ENCODE results near the gene PFN2.
A peak's percentile ranks its signal among the peaks of the same experiment; 100 is the strongest.
"Not testable (repeated sequence)": the region's sequence is repeated elsewhere in the genome, so short reads cannot be mapped to it uniquely, and the experiment has no call there.

PFN2 gene, protein sequence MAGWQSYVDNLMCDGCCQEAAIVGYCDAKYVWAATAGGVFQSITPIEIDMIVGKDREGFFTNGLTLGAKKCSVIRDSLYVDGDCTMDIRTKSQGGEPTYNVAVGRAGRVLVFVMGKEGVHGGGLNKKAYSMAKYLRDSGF

GRCh38 chr3:149970716-149971402, at the start of gene PFN2:
Gene PFN2, minus strand, starts transcription at chr3:149970895. Its CDS starts 39 bp downstream, at chr3:149970856.
- peak; percentile 46 for DNase-seq

DNA sequence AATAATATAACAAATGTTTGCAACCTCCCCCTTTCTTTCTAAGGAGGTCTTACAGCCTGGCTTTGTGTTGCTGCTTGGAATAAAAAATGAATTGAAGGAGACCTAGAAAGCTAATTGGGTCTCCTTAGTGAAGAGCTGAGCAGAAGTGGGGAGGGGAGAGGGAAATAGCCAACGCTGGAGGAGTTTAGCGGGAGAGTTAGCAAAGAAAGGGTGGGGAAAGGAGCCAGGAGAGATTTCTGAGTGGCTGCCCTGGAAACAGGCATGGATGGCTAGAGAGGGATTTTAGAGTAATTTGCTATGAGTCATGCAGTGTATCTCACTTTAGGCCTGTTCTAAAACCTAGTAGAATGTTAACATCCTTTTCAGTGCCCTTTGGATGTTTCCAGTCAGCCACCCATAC, 45.2 kb upstream of the PFN2 start:
- no peak for DNase-seq

- no peak for DNase-seq
Measured at GRCh38 chr3:150014782-150015181, 44.1 kb upstream of the PFN2 start.

DNA sequence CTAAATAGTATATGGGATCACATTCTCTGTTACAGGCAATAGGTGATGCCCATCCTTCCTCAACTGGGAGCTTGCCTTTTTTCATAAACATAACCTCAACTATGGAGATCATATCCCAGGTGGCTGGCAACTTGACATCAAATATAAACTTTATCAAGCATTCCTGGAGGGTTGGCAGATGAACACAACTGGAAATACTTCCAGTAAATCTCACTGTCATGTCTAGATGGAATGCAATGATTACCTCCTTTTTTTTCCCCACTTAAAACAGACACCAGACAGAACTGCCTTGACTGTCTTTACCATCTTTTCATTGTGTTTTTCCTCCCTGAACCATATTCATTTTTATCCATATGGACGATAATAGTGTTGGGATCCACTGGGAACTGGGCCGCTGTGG, 43.1 kb upstream of the PFN2 start:
- DNase-seq, result no peak

- no peak for DNase-seq
Measured at GRCh38 chr3:150006794-150007193, 36.1 kb upstream of the PFN2 start.

- DNase-seq, result no peak
Measured at GRCh38 chr3:150005243-150006112, 34.8 kb upstream of the PFN2 start.

- DNase-seq, result no peak
Measured at GRCh38 chr3:150000641-150001040, 29.9 kb upstream of the PFN2 start.

DNA sequence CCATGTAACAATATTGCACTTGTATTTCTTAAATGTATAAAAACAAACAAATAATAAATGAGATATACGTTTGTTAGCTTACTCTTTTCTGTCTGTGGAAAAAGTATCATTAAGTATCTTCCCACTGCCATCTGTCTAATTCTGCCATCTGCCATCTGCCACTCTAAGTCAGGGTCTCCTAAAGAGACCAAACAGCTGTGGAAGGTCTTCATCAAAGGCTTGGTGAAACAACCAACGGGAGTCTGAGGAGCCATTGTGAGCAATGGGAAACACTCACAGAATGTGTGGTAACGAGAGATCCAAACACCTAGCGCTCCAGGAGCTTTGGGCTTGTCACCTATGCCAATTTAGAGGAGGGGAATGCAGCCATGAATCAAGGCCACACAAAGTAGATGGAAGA, 28.7 kb upstream of the PFN2 start:
- DNase-seq, result no peak

GRCh38 chr3:149998946-149999345, 28.3 kb upstream of the PFN2 start:
- no peak for DNase-seq

- no peak for DNase-seq
Measured at GRCh38 chr3:149992416-149993058, 21.8 kb upstream of the PFN2 start.

DNA sequence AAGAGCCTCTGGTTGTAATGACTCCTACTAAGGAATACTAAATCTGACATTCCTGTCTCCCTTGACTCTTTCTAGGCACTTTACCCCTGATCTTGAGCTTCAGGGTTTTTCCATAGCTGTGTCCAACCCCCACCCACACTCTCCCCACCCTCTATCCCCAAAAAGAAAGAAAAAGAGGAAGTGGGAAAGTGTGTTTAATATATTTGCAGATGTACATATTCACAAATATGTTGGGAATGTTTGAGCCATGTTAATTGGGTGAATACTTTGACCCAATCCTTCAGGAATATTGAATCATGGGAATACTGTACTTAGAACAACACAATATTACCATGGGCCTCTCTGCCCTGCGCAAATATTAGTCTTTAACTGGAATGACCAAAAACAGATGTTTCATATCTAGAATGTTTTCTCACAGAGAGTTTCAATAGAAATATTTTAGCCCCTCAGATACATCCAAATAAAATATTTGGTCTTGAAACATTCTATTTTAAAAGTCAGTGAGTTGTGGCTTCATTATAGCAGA, 19.8 kb upstream of the PFN2 start:
- no peak for DNase-seq

GRCh38 chr3:149989307-149989706, 18.6 kb upstream of the PFN2 start:
- no peak for DNase-seq

GRCh38 chr3:149983628-149984027, 12.9 kb upstream of the PFN2 start:
- DNase-seq, result no peak

DNA sequence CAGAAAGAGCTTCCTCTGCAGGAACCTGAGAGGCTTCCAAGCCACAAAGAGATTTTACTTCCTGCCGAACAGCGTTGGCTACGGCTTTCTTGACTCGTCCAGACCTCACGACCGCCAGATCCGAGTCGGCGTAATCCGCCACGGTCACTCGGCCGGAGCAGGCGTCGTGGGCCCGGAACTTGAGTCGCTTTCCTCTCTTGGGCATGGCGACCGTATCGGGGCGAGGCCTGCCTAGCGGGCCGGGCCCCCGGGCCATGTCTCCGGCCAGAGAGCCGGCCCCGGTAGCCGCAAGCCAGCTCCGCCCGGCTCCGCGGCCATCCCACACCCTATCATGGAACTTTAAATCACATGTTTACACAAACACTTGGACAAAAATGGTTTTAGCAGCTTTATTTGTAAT, 12.4 kb upstream of the PFN2 start:
- DNase-seq, result not testable (repeated sequence)

DNA sequence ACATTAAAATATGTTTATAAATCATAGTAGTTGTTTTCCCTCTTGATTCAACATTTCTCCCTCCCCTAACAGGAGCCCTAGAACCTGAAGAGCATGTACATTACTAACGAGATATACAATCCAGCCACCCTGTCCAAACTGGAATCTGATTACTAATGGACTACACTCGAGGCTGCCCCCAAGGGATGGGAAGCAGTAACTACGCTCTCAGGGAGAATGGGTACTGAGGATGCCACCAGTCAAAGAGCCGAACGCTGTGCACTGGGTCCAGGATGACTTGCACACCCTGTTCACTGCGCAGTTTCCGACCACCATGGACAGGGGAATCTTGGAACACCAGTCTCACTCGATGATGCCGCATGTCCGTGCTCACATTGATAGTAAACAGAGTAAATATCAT, 11.3 kb upstream of the PFN2 start:
- DNase-seq, result not testable (repeated sequence)

DNA sequence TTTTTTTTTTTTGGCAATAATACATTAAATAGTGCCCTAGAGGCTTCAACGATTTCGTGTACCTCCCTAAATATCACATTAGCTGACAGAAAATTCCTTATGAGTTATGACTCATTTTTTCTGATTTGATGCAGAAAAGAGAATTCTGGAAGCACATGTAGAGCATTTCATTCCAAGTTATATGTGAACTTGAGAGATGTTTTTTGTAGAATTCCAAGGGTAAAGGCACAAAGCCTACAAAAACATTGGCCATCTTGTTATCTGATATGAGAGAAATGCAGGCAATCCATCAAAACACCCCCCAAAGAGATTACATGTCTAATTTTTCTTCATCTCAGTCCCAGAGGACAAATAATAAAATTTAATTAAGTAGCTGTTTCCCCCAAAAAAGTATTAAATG, 6.7 kb upstream of the PFN2 start:
- no peak for DNase-seq

GRCh38 chr3:149975919-149976318, 5.2 kb upstream of the PFN2 start:
- DNase-seq, result no peak

GRCh38 chr3:149971403-149972075, 844 bp upstream of the PFN2 start:
- DNase-seq, result peak; percentile 17

DNA sequence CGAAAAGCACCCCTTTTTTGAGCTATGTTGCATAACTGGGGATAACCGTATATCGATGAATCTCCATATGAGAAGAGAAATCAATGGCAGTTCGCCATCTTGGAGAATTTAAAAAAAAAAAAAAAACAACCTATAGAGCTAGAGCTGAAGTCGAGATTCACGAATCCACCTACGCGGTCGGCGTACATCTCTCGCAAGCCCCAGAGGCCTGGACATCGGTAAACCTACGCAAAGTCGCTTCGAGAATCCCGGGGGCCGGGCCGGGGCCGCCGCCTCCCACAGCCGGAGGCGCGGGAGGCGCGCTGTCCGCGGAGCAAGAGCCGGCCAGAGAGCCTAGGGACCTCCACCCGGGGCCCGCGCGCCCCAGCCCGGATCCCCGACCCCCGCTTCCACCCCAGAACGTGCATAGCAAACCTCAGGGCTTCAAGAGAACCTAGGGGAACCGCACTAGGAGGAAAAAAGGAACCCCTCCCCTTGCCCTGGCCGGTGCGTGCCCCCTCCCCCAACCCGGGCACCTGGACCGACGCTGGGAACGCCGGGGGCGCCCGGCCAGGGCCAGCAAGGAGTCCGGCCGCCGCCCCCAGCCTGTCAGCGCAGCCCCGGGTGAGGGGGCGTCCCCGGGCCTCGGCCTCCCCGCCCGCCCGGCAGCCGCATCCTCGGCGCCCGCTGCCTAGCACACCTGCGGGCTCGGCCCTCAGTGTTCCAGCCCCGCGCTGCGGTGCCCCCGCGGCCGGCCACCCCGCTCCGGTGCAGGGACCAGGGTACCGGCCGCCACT, 567 bp downstream of the PFN2 start:
- DNase-seq, result peak; percentile 65

GRCh38 chr3:149969110-149969939, 1.4 kb downstream of the PFN2 start:
- no peak for DNase-seq

GRCh38 chr3:149968216-149968615, 2.5 kb downstream of the PFN2 start:
- no peak for DNase-seq

Data from activated effector memory CD4-positive, alpha-beta T cell treated with Interleukin-2 at 50 U/mL for 16 hours (primary cell).